ENCODE data around the gene PTPMT1.

The PTPMT1 gene

GRCh38 chr11:47586098-47586855, 20.9 kb downstream of the PTPMT1 start, which contains the start of gene FAM180B:
FAM180B (plus strand) TSS chr11:47586678; CDS start chr11:47586769, 91 bp downstream.
- DNase-seq = no peak

DNA sequence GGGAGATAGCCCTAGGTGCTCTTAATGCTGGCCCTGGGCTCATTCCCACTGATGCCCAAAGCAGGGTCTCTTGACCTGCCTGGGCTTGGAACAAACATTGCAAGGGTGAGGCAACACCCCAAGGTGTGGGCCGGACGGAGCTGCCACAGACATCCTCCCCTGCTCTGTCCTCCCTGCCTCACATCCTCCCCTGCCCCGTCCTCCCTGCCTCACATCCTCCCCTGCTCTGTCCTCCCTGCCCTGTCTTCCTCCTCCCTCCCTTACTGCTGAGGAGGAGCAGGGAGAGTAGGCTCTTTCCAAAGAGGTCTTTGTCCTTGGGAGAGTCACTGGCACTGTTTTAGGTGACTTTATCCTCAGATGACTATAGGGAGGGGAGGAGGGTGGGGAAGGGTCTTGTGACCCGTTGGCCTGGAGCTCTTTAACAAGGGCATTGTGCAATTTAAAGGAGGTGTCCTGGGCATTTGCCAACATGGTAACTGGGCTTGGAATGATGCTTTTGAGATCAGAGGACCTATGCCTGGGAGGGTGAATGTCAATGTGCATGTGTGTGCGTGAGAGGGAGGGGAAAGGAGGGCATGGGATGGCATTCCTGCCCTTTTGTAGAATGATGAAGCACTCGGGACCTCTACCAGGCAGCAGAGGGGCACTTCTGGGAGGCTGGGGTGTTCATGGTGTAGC, 21.8 kb downstream of the PTPMT1 start:
- no peak for DNase-seq

DNA sequence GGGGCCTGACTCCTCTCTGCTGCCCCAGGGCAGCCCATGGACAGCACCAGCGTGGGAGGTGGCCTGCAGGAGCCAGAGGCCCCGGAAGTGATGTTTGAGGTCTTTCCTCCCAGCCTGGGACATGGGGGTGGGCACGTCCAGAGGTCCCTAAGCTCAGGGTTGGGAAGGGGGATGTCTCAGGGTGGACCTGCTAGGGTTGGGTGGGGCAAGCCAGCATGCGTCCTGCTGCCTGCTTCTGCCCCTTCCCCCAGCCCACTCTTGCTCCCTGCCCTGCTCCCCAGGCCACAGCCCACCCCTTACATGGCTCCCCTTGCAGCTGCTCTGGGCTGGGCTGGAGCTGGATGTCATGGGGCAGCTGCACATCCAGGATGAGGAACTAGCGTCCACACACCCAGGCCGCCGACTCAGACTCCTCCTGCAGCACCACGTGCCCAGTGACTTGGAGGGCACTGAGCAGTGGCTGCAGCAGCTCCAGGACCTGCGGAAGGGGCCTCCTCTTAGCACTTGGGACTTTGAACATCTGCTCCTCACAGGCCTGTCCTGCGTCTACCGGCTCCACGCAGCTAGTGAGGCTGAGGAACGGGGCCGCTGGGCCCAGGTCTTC, 22.4 kb downstream of the PTPMT1 start:
- peak; percentile 65 for DNase-seq

DNA sequence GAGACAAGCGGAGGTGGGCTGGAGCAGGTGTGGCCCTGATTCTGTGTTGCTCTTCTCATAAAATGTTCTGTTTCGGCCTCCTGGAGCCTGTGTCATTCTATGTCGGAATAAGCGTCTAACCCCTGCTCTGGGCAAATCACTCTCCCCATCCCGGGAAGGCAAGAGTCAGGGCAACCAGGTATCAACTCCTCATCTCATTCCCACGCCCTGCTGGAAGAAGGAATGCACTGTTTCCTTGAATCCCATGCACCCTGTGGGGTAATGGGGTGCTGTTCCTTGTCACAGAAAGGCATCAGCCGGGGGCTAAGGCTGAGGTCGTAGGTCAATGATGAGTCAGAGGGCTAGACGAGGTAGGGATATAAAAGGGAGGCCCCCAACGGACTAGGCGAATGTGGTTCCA, 23.7 kb downstream of the PTPMT1 start:
- DNase-seq = no peak

DNA sequence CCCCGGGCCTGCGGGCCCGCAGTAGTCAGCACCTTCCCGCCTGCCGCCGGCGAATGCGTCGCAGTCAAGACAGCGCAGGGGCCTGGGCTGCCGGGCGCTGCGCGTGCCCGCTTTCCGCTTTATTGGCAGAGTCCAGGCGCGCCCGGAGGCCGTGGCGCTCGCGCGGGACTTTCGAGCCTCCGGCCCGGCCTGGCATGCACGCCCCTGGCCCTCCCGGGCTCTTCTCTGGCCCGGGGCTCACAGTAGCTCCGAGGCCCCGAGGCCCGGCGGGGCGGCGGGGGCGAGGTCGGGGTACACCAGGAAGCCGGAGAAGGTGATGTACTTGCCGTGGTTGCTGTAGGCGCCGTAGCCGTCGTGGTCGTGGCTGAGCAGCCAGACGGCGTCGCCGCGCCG, 24.2 kb downstream of the PTPMT1 start:
- no peak for DNase-seq

GRCh38 chr11:47589977-47590861, 24.8 kb downstream of the PTPMT1 start:
- no peak for DNase-seq

- DNase-seq = peak; percentile 42
Observed at GRCh38 chr11:47591764-47592163, 26.4 kb downstream of the PTPMT1 start.

DNA sequence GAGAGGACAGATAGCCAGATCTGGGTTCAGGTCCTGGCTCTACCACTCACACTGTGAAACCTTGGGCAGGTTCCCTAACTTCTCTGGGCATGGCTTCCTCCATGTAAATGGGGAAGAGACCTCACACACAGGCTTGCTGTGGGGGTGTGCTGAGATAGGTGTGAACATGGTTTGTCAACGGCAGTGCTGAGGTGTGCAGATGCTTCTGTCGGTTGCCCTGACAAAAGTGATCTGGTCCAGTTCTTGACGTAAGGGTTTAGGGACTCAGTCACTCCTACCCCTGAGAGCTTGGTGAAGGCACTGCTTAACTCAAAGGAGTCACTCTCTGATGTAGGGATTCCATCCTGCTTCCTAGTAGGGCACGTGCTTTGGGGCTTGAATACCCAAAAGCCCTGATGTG, 26.9 kb downstream of the PTPMT1 start:
- no peak for DNase-seq

GRCh38 chr11:47592970-47593369, 27.6 kb downstream of the PTPMT1 start:
- no peak for DNase-seq

- DNase-seq = no peak
Observed at GRCh38 chr11:47593492-47593933, 28.1 kb downstream of the PTPMT1 start.

DNA sequence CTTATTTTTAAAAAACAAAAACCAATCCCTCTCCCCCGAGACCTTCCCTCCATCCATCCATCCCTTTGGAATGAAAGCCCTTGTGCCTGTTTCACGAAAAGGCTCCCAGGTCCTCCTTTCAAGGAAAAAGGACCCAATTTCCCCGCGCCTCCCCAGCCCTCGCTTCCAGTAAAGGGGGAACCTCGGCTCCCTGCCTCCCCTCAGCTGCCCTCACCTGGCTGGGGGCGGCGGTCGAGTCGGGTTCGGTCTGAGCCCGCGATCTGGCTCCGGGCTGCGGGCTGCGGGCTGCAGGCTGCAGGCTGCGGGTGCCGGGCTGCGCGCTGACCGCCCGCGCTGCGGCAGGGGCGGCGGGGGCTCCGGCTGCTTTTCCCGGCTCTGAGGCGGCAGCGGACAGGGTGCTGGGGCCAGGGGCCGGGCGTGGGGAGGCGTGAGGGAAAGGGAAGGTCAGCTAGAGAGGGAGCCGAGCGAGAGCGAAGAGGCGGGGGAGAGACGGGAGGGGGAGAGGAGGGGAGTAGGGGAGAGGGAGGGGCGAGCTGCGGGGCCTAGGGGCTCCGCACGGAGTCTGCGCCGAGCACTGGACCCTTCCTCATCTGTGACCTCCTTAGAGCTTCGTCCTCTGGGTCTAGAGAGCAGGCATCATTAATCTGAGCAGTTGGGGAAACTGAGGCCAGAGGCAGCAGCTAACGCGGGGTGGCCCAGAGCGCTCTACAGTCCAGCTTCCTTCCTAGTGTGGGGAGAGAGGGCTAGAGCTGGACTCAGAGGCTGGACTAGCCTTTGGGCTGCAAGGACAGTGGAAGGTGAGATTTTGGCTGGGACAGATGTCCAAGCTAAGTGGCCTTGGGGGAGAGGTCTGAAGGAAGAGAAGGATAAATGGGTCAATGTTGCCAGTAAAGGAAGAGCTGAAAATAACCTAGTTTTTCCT, 28.8 kb downstream of the PTPMT1 start, which contains the start of gene C1QTNF4:
TSS of gene C1QTNF4 (minus strand) at position 478 of the 922 bp plus-strand sequence. CDS start 3,601 bp downstream, outside the sequence.
- no peak for DNase-seq

DNA sequence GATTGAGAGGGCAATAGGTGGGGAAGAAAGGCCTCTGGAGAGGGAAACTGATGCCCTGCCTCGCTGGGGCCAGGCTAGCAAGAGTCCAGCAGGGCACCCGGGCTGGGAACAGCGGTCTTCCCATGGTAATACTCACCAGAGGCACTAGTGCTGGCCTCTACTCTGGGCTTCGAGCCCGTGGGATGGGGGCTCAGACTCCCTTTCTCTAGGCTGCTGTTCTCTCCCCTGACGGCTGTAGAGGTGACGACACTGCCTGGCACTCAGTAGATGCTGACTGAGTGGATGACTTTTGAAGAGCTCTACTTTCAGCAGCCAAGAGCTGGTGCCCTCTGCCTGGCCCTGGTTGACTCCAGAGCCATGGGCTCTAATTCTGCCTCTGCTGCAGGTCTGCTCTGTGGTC, 29.6 kb downstream of the PTPMT1 start:
- DNase-seq = no peak

- DNase-seq = no peak
Observed at GRCh38 chr11:47595967-47596366, 30.6 kb downstream of the PTPMT1 start.

DNA sequence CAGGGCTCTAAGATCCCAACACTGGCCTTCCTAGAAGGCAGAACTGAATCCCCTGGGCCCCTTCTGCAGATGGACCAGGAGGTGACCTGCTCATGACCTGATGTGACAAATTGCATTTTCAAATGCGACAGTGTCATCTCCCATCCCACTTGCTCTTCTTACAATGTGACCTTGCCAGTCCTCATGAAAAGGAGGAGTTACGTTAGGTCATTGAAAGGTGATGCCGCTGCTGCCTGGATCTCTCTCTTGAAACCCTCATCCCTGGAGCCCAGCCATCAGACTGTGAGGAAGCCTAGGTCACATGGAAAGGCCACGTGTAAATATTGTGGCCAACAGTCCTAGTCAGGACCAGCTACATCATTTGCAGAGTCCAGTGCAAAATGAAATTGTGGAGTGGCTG, 34.5 kb downstream of the PTPMT1 start:
- no peak for DNase-seq

- no peak for DNase-seq
Observed at GRCh38 chr11:47603295-47603694, 37.9 kb downstream of the PTPMT1 start.

DNA sequence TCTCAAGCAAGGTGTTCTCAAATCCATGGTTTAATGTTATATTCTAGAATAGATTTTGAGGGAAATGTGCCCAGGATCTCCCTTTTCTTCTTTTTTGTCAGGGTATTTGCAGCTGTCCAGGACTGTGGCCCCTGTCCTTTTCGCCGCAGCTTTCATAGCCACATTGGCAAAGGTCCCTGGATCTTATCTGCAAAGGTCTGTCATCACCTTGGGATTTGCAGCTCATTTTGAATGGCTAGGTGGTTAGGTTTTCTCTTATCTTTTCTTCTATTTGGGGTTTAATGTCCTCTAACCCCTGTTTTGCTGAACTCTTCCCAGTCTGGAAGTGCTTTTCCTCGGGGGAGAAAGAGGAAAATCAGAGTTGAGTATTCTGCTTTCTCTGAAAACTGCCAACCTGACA, 40.5 kb downstream of the PTPMT1 start:
- DNase-seq = no peak

DNA sequence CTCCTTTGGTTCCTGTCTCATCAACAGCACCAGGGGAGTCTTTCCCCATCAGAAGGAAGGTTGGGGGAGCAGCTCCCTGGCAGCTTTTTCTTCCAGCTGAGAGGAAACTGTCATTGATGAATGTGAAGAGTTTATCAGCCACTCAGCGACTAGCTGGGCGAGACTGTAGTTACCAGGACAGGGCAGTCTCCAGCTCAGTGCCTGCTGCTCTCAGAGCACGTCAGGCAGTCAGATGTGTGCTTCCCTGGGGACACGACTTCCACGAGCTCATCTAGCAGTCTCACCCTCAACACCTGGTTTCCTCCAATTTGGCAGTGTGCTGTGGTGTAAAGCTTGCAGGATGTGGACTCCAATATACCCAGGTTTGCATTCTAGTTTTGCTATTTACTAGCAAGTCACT, 41.3 kb downstream of the PTPMT1 start:
- no peak for DNase-seq

DNA sequence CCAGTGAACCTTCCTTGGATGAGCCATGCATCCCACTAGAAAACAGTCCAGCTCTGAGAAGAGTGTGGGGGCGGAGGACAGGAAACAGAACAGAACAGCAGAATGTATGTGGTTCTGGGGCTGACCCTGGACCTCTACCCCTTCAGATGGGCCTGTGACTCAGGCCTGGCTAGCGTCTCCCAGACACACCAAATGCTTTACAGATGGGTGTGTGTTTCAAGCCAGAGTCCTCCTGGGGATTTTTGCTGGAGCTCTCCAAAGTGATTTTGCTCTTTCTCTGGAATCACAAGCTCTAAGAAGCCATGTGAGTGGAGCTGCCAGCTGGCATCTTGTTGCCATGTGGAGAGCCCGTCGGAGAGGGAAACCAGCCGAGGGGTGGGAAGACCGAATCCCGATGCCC, 42.0 kb downstream of the PTPMT1 start:
- DNase-seq = no peak

GRCh38 chr11:47609675-47610074, 44.3 kb downstream of the PTPMT1 start:
- peak; percentile 78 for DNase-seq

DNA sequence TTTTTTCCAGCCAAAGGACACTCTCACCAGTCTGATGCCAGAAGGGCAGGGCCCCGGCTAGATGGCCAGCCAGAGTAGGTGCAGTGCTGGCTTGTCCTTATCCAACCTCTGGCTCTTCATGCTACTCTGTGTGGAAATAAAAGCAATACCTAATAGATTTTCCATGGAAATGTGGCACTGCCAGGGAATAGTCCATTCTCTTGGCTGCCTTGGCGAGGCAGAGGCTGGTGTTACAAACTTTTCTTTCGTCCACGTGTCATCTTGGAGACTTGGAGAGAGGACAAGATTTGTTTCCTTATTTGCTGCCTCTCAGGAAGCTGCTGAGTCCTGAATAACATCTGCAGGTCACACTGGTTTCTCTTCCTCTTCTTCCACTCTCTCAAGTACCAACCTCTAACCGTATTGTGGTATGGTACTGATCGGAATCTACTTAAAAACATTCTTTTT, 46.0 kb downstream of the PTPMT1 start:
- peak; percentile 36 for DNase-seq

DNA sequence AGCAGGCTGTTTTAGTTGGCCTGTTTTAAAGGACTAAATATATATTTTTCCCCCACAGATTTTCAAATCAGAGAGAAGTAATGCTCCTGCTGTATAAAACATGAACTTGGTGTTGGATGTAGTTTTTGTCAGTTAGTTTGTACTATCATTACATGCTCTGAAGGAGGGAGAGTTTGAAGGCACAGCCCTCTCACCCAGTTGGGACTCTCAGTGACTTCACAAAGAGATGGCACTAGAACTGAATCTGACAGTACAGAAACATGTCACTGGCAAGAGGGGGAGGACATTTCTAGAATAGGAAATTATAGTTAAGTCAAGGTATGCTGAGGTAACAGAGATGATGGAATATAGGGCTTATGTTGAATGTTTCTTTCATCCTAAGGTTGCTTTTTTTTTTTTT, 49.9 kb downstream of the PTPMT1 start:
- no peak for DNase-seq
